HepG2 (cell line): ENCODE measurements around the gene PLAA. TPM values are rescaled to one million over a fixed set of nuclear protein-coding genes. Genes with fewer than 3 reads are reported as not detected.

Experiments used
- HNRNPH1 ChIP-seq: fragments of 200-400 bp; formaldehyde crosslinking; optimal IDR thresholded peaks from 2 replicates; pipeline ENCODE3; 2017; ENCODE audit warnings: mild to moderate bottlenecking, low read depth, low read length
- ISL2 ChIP-seq: sonication (generic); formaldehyde crosslinking; IDR thresholded peaks from 2 replicates; pipeline ENCODE4 v1.5.0; 2020; ENCODE audit warnings: missing genetic modification reagents
- NCOA2 ChIP-seq: sonication (generic); formaldehyde crosslinking; IDR thresholded peaks from 2 replicates; pipeline ENCODE4 v1.8.0; 2022; ENCODE audit warnings: inconsistent platforms
- PLRG1 ChIP-seq: fragments of 450-650 bp; conservative IDR thresholded peaks from 2 replicates; pipeline ENCODE4 v1.6.1; 2016
- POLR2G ChIP-seq: fragments of 200-400 bp; formaldehyde crosslinking; IDR thresholded peaks from 2 replicates; pipeline ENCODE4 v1.6.1; 2018; ENCODE audit warnings: mild to moderate bottlenecking, low read depth, low read length, moderate library complexity
- SOX13 ChIP-seq, 3 experiments: fragments of 450-650 bp in 1 of 3; sonication (generic) in 1 of 3; formaldehyde crosslinking in 1 of 3; IDR thresholded peaks in 2 of 3; conservative IDR thresholded peaks in 1 of 3; 2 replicates each; pipeline versions ENCODE4 v1.5.0 to v1.6.1; 2016 to 2020; ENCODE audit warnings: antibody characterized with exemption in 1 of 3, mild to moderate bottlenecking in 1 of 3, missing compliant biosample characterization in 1 of 3, missing genetic modification reagents in 1 of 3, moderate library complexity in 1 of 3
- ZIK1 ChIP-seq: sonication (generic); formaldehyde crosslinking; IDR thresholded peaks from 2 replicates; pipeline ENCODE4 v1.5.0; 2020; ENCODE audit warnings: mild to moderate bottlenecking, low read depth, missing genetic modification reagents, borderline replicate concordance
- ZMYM2 ChIP-seq: sonication (generic); formaldehyde crosslinking; IDR thresholded peaks from 2 replicates; pipeline ENCODE4 v1.8.0; 2022; ENCODE audit warnings: mild to moderate bottlenecking, missing genetic modification reagents
- ZNF160 ChIP-seq: sonication (generic); formaldehyde crosslinking; IDR thresholded peaks from 2 replicates; pipeline ENCODE4 v1.8.0; 2022; ENCODE audit warnings: mild to moderate bottlenecking, inconsistent platforms, missing genetic modification reagents
- ZNF841 ChIP-seq: sonication (generic); formaldehyde crosslinking; IDR thresholded peaks from 2 replicates; pipeline ENCODE4 v1.8.1; 2023; ENCODE audit warnings: missing genetic modification reagents, borderline replicate concordance
- polyA plus RNA-seq, 8 experiments: library from polyadenylated mRNA; depleted of rRNA in 3 of 8; stranded (reverse) in 7 of 8; unstranded in 1 of 8; fragments of >200 nt; fragmentation: Illumina TruSeq in 4 of 8; extraction: Trizol in 4 of 8; gene quantifications; 2 replicates each; pipeline versions ENCODE4 v1.2.1 to v1.2.3, GENCODE V29; 2011 to 2016; ENCODE audit warnings: low read depth in 4 of 8, missing spikeins in 1 of 8, mixed read lengths in 1 of 8; ENCODE audit not compliant: insufficient read depth in 1 of 8
- total RNA-seq, 5 experiments: library from RNA; depleted of rRNA; stranded (reverse); fragments of >200 nt; fragmentation: Illumina TruSeq; extraction: Trizol; gene quantifications; 2 replicates each; pipeline ENCODE4 v1.2.3, GENCODE V29; 2016; ENCODE audit warnings: low read depth in 1 of 5
- TF ChIP-seq, protein P1 (sequence below): sonication (generic); formaldehyde crosslinking; IDR thresholded peaks from 2 replicates; pipeline ENCODE4 v1.5.0; 2020; ENCODE audit warnings: mild to moderate bottlenecking, missing genetic modification reagents
- TF ChIP-seq, protein P2 (sequence below): sonication (generic); formaldehyde crosslinking; IDR thresholded peaks from 2 replicates; pipeline ENCODE4 v1.9.0; 2022; ENCODE audit warnings: low read depth, missing genetic modification reagents
- TF ChIP-seq, protein P3 (sequence below): IDR thresholded peaks from 2 replicates; pipeline ENCODE4 v1.6.1; 2018; ENCODE audit warnings: missing genetic modification reagents, mild to moderate bottlenecking, missing compliant biosample characterization
- TF ChIP-seq, protein P4 (sequence below): sonication (generic); formaldehyde crosslinking; IDR thresholded peaks from 2 replicates; pipeline ENCODE4 v1.5.1; 2020; ENCODE audit warnings: missing genetic modification reagents, mild to moderate bottlenecking, borderline replicate concordance
- TF ChIP-seq, protein P5 (sequence below), 2 experiments: fragments of 450-650 bp in 1 of 2; sonication (generic) in 1 of 2; formaldehyde crosslinking; IDR thresholded peaks; 2 replicates each; pipeline versions ENCODE4 v1.5.0 to v1.8.0; 2020 to 2022; ENCODE audit warnings: mild to moderate bottlenecking in 1 of 2, missing genetic modification reagents in 1 of 2
- TF ChIP-seq, protein P6 (sequence below): sonication (generic); formaldehyde crosslinking; conservative IDR thresholded peaks from 2 replicates; pipeline ENCODE4 v1.4.0; 2020; ENCODE audit warnings: missing genetic modification reagents

Gene PLAA
- total and polyA plus RNA-seq, 2 of the 13 experiments (the other 11 are each of a cell fraction or from before 2014, with no cell fraction given), result 5.8 to 22.9 TPM

DNA sequence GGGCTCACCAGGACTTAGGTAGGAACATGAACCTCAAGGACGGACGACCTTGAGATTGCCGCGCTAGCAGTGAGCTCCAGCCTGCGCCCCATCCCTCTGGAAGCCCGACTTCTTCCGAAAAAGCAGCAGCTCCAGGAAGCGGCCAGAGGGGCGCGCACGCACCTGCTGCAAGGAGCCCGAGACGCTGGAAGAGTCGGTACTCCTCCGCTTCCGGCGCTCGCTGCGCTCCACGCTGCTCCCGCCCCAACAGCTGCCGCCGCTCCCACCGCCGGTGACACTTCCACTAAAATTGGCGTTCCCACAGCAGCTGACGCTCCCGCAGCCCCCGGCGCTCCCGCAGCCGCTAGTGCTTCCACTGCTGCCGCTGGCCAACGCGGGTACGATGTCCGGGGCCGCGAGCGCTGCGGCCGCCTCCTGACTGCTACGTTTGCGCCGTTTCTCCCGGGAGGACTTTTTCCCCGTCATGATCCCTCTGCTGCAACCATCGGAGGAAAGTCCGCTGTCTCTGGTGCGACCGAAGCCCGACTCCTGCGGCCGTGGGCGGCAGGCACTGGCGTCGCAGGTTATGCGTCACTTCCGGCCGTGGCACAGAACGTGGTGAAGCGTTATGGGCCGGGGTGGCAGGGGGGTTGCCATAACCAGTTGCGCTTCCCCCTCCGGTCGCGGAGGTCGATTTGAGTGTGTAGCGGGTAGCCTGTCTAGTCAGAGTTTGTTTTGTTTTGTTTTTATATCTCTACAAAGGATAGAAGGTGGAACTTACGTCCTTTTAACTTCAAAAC is 54.6 kb downstream of the PLAA start, which contains the start of gene CAAP1 (continued):
- TF ChIP-seq POLR2G, result peak; percentile 98
- no peak for TF ChIP-seq ZMYM2
- TF ChIP-seq NCOA2 (CRISPR knock-in tag), result peak; percentile 23; the same call in 1 of the 2 replicates
- TF ChIP-seq, protein P1, sequence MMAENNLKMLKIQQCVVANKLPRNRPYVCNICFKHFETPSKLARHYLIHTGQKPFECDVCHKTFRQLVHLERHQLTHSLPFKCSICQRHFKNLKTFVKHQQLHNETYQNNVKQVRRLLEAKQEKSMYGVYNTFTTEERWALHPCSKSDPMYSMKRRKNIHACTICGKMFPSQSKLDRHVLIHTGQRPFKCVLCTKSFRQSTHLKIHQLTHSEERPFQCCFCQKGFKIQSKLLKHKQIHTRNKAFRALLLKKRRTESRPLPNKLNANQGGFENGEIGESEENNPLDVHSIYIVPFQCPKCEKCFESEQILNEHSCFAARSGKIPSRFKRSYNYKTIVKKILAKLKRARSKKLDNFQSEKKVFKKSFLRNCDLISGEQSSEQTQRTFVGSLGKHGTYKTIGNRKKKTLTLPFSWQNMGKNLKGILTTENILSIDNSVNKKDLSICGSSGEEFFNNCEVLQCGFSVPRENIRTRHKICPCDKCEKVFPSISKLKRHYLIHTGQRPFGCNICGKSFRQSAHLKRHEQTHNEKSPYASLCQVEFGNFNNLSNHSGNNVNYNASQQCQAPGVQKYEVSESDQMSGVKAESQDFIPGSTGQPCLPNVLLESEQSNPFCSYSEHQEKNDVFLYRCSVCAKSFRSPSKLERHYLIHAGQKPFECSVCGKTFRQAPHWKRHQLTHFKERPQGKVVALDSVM (CRISPR knock-in tag), result peak; percentile 72
- no peak for TF ChIP-seq PLRG1
- 0 out of 2 replicates have a peak, but pooled peaks have one; percentile 29 for TF ChIP-seq ZNF841 (CRISPR knock-in tag)
- TF ChIP-seq ISL2, result peak; percentile 76
- TF ChIP-seq, protein P2, sequence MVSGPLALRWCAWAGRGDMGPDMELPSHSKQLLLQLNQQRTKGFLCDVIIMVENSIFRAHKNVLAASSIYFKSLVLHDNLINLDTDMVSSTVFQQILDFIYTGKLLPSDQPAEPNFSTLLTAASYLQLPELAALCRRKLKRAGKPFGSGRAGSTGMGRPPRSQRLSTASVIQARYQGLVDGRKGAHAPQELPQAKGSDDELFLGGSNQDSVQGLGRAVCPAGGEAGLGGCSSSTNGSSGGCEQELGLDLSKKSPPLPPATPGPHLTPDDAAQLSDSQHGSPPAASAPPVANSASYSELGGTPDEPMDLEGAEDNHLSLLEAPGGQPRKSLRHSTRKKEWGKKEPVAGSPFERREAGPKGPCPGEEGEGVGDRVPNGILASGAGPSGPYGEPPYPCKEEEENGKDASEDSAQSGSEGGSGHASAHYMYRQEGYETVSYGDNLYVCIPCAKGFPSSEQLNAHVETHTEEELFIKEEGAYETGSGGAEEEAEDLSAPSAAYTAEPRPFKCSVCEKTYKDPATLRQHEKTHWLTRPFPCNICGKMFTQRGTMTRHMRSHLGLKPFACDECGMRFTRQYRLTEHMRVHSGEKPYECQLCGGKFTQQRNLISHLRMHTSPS (CRISPR knock-in tag), result peak; percentile 66; the same call in 1 of the 2 replicates
- peak; percentile 85; the same call in 1 of the 2 replicates for TF ChIP-seq ZIK1
- TF ChIP-seq, protein P3, sequence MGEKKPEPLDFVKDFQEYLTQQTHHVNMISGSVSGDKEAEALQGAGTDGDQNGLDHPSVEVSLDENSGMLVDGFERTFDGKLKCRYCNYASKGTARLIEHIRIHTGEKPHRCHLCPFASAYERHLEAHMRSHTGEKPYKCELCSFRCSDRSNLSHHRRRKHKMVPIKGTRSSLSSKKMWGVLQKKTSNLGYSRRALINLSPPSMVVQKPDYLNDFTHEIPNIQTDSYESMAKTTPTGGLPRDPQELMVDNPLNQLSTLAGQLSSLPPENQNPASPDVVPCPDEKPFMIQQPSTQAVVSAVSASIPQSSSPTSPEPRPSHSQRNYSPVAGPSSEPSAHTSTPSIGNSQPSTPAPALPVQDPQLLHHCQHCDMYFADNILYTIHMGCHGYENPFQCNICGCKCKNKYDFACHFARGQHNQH (CRISPR knock-in tag), result peak; percentile 77; the same call in 1 of the 2 replicates
- TF ChIP-seq, protein P4, sequence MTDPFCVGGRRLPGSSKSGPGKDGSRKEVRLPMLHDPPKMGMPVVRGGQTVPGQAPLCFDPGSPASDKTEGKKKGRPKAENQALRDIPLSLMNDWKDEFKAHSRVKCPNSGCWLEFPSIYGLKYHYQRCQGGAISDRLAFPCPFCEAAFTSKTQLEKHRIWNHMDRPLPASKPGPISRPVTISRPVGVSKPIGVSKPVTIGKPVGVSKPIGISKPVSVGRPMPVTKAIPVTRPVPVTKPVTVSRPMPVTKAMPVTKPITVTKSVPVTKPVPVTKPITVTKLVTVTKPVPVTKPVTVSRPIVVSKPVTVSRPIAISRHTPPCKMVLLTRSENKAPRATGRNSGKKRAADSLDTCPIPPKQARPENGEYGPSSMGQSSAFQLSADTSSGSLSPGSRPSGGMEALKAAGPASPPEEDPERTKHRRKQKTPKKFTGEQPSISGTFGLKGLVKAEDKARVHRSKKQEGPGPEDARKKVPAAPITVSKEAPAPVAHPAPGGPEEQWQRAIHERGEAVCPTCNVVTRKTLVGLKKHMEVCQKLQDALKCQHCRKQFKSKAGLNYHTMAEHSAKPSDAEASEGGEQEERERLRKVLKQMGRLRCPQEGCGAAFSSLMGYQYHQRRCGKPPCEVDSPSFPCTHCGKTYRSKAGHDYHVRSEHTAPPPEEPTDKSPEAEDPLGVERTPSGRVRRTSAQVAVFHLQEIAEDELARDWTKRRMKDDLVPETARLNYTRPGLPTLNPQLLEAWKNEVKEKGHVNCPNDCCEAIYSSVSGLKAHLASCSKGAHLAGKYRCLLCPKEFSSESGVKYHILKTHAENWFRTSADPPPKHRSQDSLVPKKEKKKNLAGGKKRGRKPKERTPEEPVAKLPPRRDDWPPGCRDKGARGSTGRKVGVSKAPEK (CRISPR knock-in tag), result no peak
- peak; percentile 78; the same call in 1 of the 2 replicates for TF ChIP-seq ZNF160 (CRISPR knock-in tag)
- no peak for TF ChIP-seq SOX13 (IDR thresholded peaks at IDR 0.05)
- peak; percentile 36 to 63; a peak in 1 of 4 replicates for TF ChIP-seq SOX13 (CRISPR knock-in tag; conservative IDR thresholded peaks at IDR 0.05 in 1 of 2, IDR thresholded peaks at IDR 0.05 in 1 of 2)
- TF ChIP-seq HNRNPH1, result no peak
- TF ChIP-seq, protein P5, sequence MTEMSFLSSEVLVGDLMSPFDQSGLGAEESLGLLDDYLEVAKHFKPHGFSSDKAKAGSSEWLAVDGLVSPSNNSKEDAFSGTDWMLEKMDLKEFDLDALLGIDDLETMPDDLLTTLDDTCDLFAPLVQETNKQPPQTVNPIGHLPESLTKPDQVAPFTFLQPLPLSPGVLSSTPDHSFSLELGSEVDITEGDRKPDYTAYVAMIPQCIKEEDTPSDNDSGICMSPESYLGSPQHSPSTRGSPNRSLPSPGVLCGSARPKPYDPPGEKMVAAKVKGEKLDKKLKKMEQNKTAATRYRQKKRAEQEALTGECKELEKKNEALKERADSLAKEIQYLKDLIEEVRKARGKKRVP (CRISPR knock-in tag; IDR thresholded peaks at IDR 0.05), result peak in 1 of 2 experiments; percentile 53; a peak in 2 of 4 replicates
- TF ChIP-seq, protein P6, sequence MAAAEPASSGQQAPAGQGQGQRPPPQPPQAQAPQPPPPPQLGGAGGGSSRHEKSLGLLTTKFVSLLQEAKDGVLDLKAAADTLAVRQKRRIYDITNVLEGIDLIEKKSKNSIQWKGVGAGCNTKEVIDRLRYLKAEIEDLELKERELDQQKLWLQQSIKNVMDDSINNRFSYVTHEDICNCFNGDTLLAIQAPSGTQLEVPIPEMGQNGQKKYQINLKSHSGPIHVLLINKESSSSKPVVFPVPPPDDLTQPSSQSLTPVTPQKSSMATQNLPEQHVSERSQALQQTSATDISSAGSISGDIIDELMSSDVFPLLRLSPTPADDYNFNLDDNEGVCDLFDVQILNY (CRISPR knock-in tag), result no peak
